ENCODE results near the gene PLOD2. TPM values are rescaled to one million over a fixed set of nuclear protein-coding genes. Genes with fewer than 3 reads are reported as not detected.

PLOD2 gene
- total RNA-seq, 1 experiment from 2014 or later: 19.3 TPM

- TF ChIP-seq CTCF (conservative IDR thresholded peaks at IDR 0.05): no peak
- Histone ChIP-seq H3K14ac (ENCODE audit: insufficient read depth, low read length) (no peak overlapping the region), H4K8ac (replicated peaks; ENCODE audit: insufficient read length, low read depth, low read length) (no peak overlapping the region), H3K79me1 (ENCODE audit: insufficient read depth, low read depth, low read length, poor library complexity, severe bottlenecking) (no peaks in the 10 kb centered on the region), H2AK5ac (ENCODE audit: insufficient read length, low read length) (no peak overlapping the region), H3K23me2 (ENCODE audit: insufficient read length, low read depth, low read length, poor library complexity, severe bottlenecking) (no peaks in the 10 kb centered on the region), H3K79me2 (ENCODE audit: insufficient read depth, low read length) (no peaks in the 10 kb centered on the region), H2BK20ac (ENCODE audit: low read depth, low read length, poor library complexity, severe bottlenecking) (no peak overlapping the region), H2BK15ac (ENCODE audit: low read depth, low read length) (no peak overlapping the region), H2AFZ (ENCODE audit: low read length) (no peak overlapping the region), H4K20me1 (ENCODE audit: control insufficient read depth, insufficient read depth, insufficient read length) (no peaks in the 10 kb centered on the region), H3K9ac (ENCODE audit: extremely low read depth, insufficient read length, low read length) (no peak overlapping the region), H3T11ph (ENCODE audit: low read length) (no peak overlapping the region), H3K18ac (ENCODE audit: insufficient read length, low read depth, low read length) (no peak overlapping the region), H3K4ac (ENCODE audit: low read depth, low read length) (no peak overlapping the region), H2BK5ac (ENCODE audit: insufficient read length, low read length) (no peak overlapping the region), H3K4me1 (ENCODE audit: insufficient read depth, low read length) (no peaks in the 10 kb centered on the region), H3K23ac (ENCODE audit: insufficient read length, low read depth, low read length) (no peak overlapping the region), H3K4me2 (ENCODE audit: insufficient read depth, insufficient read length, low read length) (no peak overlapping the region), H2BK12ac (ENCODE audit: insufficient read length, low read depth, low read length) (no peak overlapping the region), H3K9me3 (ENCODE audit: control insufficient read depth, low read depth, low read length) (no peaks in the 10 kb centered on the region), H4K91ac (ENCODE audit: insufficient read length, low read depth, low read length) (no peak overlapping the region), H4K5ac (ENCODE audit: insufficient read length, low read depth, low read length) (no peak overlapping the region), H2BK120ac (ENCODE audit: low read depth, low read length, poor library complexity, severe bottlenecking) (no peak overlapping the region), H3K27ac (ENCODE audit: insufficient read length, low read depth, low read length) (no peak overlapping the region), H3K27me3 (ENCODE audit: insufficient read depth, low read length) (no peaks in the 10 kb centered on the region), H3K56ac (ENCODE audit: insufficient read length, low read depth, low read length) (no peak overlapping the region)
- DNase-seq: no peak
- no peak overlapping the region for H3K4me3 Mint-ChIP-seq
- H3K4me1 Mint-ChIP-seq: peaks cover 0 to 5% of the 10 kb centered on the region in 2 experiments; a peak in 2 of 4 replicates
- peaks cover 0 to 5% (median 2%) of the 10 kb centered on the region in 3 experiments; a peak in 4 of 7 replicates for H3K36me3 Mint-ChIP-seq (ENCODE audit: insufficient read depth in 1 of 3, low read depth in 3 of 3)
- H3K27ac Mint-ChIP-seq: no peak overlapping the region
- WGBS (ENCODE audit: extremely low coverage, insufficient read length, low lambda C conversion rate): no CpG with 5 or more reads among the region's 1 CpG
- H3K9me3 Mint-ChIP-seq: peaks cover 0 to 2% of the 10 kb centered on the region in 2 experiments; a peak in 2 of 5 replicates
- H3K27me3 Mint-ChIP-seq (ENCODE audit: low read depth): no peaks in the 10 kb centered on the region
Observed at GRCh38 chr3:146047485-146047884, 113.5 kb downstream of the PLOD2 start.

Data from H9 (cell line).